ENCODE data around the gene ABLIM3.

ABLIM3 gene

GRCh38 chr5:149302641-149303040, 161.3 kb downstream of the ABLIM3 start:
- no peak overlapping the region for H3K27ac ChIP-seq (ENCODE audit: low read length)
- H3K4me2 ChIP-seq (ENCODE audit: low read depth, low read length): no peak overlapping the region
- H2AFZ ChIP-seq (ENCODE audit: low read length): no peak overlapping the region
- no peak for DNase-seq
- no peaks in the 10 kb centered on the region for H3F3A ChIP-seq (ENCODE audit: insufficient read depth, low read length)
- H3K9ac ChIP-seq (ENCODE audit: low read length): no peak overlapping the region
- H3K4me3 ChIP-seq (ENCODE audit: low read length): no peak overlapping the region
- H3K36me3 ChIP-seq (replicated peaks; ENCODE audit: insufficient read depth, low read length): no peaks in the 10 kb centered on the region
- H3K27me3 ChIP-seq (replicated peaks; ENCODE audit: insufficient read depth, low read length): no peaks in the 10 kb centered on the region
- H3K4me1 ChIP-seq (ENCODE audit: low read length): no peaks in the 10 kb centered on the region
- no peaks in the 10 kb centered on the region for H3K79me2 ChIP-seq (ENCODE audit: low read length)
- TF ChIP-seq, protein P1, sequence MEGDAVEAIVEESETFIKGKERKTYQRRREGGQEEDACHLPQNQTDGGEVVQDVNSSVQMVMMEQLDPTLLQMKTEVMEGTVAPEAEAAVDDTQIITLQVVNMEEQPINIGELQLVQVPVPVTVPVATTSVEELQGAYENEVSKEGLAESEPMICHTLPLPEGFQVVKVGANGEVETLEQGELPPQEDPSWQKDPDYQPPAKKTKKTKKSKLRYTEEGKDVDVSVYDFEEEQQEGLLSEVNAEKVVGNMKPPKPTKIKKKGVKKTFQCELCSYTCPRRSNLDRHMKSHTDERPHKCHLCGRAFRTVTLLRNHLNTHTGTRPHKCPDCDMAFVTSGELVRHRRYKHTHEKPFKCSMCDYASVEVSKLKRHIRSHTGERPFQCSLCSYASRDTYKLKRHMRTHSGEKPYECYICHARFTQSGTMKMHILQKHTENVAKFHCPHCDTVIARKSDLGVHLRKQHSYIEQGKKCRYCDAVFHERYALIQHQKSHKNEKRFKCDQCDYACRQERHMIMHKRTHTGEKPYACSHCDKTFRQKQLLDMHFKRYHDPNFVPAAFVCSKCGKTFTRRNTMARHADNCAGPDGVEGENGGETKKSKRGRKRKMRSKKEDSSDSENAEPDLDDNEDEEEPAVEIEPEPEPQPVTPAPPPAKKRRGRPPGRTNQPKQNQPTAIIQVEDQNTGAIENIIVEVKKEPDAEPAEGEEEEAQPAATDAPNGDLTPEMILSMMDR (IDR thresholded peaks at IDR 0.05; ENCODE audit: low read length): no peak
- no peak for TF ChIP-seq EZH2phosphoT487 (IDR thresholded peaks at IDR 0.05; ENCODE audit: low read length)
- no peak for TF ChIP-seq EZH2 (optimal IDR thresholded peaks at IDR 0.05; ENCODE audit: low read depth, low read length)
- no peaks in the 10 kb centered on the region for H3K9me3 ChIP-seq (replicated peaks; ENCODE audit: insufficient read depth, low read length)
- H4K20me1 ChIP-seq (ENCODE audit: insufficient read depth, low read length): no peaks in the 10 kb centered on the region
- no peaks in the 10 kb centered on the region for H3K9me2 ChIP-seq (replicated peaks; ENCODE audit: insufficient read depth, low read length)

- Histone ChIP-seq H3F3A (ENCODE audit: insufficient read depth, low read length) (no peaks in the 10 kb centered on the region), H3K4me2 (ENCODE audit: low read depth, low read length) (no peak overlapping the region), H3K27me3 (replicated peaks; ENCODE audit: insufficient read depth, low read length) (no peaks in the 10 kb centered on the region), H3K79me2 (ENCODE audit: low read length) (no peaks in the 10 kb centered on the region), H3K4me3 (ENCODE audit: low read length) (no peak overlapping the region), H3K36me3 (replicated peaks; ENCODE audit: insufficient read depth, low read length) (no peaks in the 10 kb centered on the region), H4K20me1 (ENCODE audit: insufficient read depth, low read length) (no peaks in the 10 kb centered on the region), H2AFZ (ENCODE audit: low read length) (no peak overlapping the region), H3K9me2 (replicated peaks; ENCODE audit: insufficient read depth, low read length) (no peaks in the 10 kb centered on the region), H3K4me1 (ENCODE audit: low read length) (no peaks in the 10 kb centered on the region), H3K9me3 (replicated peaks; ENCODE audit: insufficient read depth, low read length) (no peaks in the 10 kb centered on the region), H3K9ac (ENCODE audit: low read length) (no peak overlapping the region), H3K27ac (ENCODE audit: low read length) (no peak overlapping the region)
- no peak for DNase-seq
- TF ChIP-seq, protein P1 (IDR thresholded peaks at IDR 0.05; ENCODE audit: low read length): no peak
- no peak for TF ChIP-seq EZH2 (optimal IDR thresholded peaks at IDR 0.05; ENCODE audit: low read depth, low read length)
- TF ChIP-seq EZH2phosphoT487 (IDR thresholded peaks at IDR 0.05; ENCODE audit: low read length): no peak
These were observed 161.9 kb downstream of the ABLIM3 start for GRCh38 chr5:149303210-149303609.

DNA sequence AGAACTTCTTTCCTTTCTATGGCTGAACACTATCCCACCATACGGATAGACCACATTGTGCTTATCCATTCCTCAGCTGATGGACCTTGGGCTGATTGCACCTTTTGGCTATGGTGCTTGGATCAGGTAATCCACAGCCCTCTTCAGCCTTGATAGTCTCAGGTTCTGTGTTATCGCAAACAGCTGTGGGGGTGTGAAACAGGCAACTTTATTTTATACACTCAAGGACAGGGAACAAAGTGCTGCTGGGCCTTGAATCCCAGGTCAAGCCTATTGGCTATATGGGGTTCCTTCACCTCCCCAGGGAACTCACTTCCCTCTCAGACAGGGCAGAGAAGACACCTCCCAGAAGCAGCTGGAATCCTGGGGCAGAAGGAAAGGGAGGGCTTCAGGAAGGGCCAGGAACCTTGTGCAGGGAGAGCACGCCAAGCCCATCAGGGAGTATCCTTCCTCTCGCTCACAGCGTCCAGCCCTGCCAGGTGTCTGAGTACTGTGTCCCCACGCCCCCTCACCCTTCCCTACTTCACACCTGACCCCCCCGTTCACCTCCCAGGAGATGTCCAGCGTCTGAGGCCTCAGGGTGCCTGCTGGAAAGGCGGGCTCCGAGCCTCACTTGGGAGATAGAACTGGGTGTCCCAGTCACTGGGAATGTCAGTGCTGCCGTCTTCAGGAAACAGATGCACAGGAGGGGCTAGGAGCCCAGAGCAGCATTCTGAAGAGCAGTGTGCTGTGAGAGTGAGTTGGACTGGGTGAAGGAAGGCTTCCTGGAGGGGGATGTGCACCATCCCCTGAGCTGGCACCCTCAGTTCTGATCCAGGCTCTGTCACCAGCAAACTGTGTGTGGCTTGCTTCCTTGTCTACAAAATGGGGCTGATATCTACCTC, 163.1 kb downstream of the ABLIM3 start:
- Histone ChIP-seq H3K9me3 (replicated peaks; ENCODE audit: insufficient read depth, low read length) (no peaks in the 10 kb centered on the region), H3K79me2 (ENCODE audit: low read length) (no peaks in the 10 kb centered on the region), H4K20me1 (ENCODE audit: insufficient read depth, low read length) (no peaks in the 10 kb centered on the region), H3K4me2 (ENCODE audit: low read depth, low read length) (no peak overlapping the region), H3K27ac (ENCODE audit: low read length) (no peak overlapping the region), H3K9me2 (replicated peaks; ENCODE audit: insufficient read depth, low read length) (no peaks in the 10 kb centered on the region), H2AFZ (ENCODE audit: low read length) (no peak overlapping the region), H3K36me3 (replicated peaks; ENCODE audit: insufficient read depth, low read length) (no peaks in the 10 kb centered on the region), H3F3A (ENCODE audit: insufficient read depth, low read length) (no peaks in the 10 kb centered on the region), H3K4me3 (ENCODE audit: low read length) (no peak overlapping the region), H3K4me1 (ENCODE audit: low read length) (no peaks in the 10 kb centered on the region), H3K9ac (ENCODE audit: low read length) (no peak overlapping the region), H3K27me3 (replicated peaks; ENCODE audit: insufficient read depth, low read length) (no peaks in the 10 kb centered on the region)
- TF ChIP-seq, protein P1 (IDR thresholded peaks at IDR 0.05; ENCODE audit: low read length): no peak
- TF ChIP-seq EZH2phosphoT487 (IDR thresholded peaks at IDR 0.05; ENCODE audit: low read length) (no peak), EZH2 (optimal IDR thresholded peaks at IDR 0.05; ENCODE audit: low read depth, low read length) (no peak)
- DNase-seq: no peak

All from MM.1S (cell line).